Natural killer cell (primary cell): ENCODE results near the gene TGM1. TPM values are rescaled to one million over a fixed set of nuclear protein-coding genes. Genes with fewer than 3 reads are reported as not detected.
"Not testable (repeated sequence)": the region's sequence is repeated elsewhere in the genome, so short reads cannot be mapped to it uniquely, and the experiment has no call there.

Source experiments
- ATAC-seq, 3 donors: fragments of 150-1000 bp in 2 of 3; fragments of 200-7000 bp in 1 of 3; cut with Tn5 transposase; 1 replicate in 1 of 3; 2 replicates in 2 of 3; pipeline ENCODE4 v1.10.0; 2021; ENCODE audit warnings: mild to moderate bottlenecking in 2 of 3, moderate library complexity in 2 of 3
- DNase-seq, 2 donors: peaks; one replicate each; pipeline versions ENCODE4 v3.0.0 to v3.0.0-alpha.2; 2013 to 2021; ENCODE audit warnings: mixed read lengths in 1 of 2
- H3K27ac ChIP-seq: one replicate; pipeline ENCODE4 v1.5.1; 2013; ENCODE audit warnings: mild to moderate bottlenecking, low read length
- H3K27me3 ChIP-seq: one replicate; pipeline ENCODE4 v1.6.1; 2013; ENCODE audit warnings: low read length; ENCODE audit not compliant: control insufficient read depth, insufficient read depth
- H3K36me3 ChIP-seq: one replicate; pipeline ENCODE4 v1.6.1; 2013; ENCODE audit warnings: low read length; ENCODE audit not compliant: control insufficient read depth, insufficient read depth
- H3K4me1 ChIP-seq: one replicate; pipeline ENCODE4 v1.6.1; 2013; ENCODE audit warnings: low read length; ENCODE audit not compliant: control insufficient read depth, insufficient read depth
- H3K4me3 ChIP-seq: one replicate; pipeline ENCODE4 v1.5.1; 2013; ENCODE audit warnings: low read length
- H3K9me3 ChIP-seq: one replicate; pipeline ENCODE4 v1.6.1; 2013; ENCODE audit warnings: low read length; ENCODE audit not compliant: control insufficient read depth, insufficient read depth
- H3K27ac Mint-ChIP-seq, 2 donors: one replicate each; pipeline ENCODE4 v1.8.0; 2022; ENCODE audit warnings: mild to moderate bottlenecking in 2 of 2, mixed read lengths in 2 of 2, moderate library complexity in 1 of 2
- H3K27me3 Mint-ChIP-seq, 2 donors: one replicate each; pipeline ENCODE4 v1.8.0; 2022; ENCODE audit warnings: low read depth in 2 of 2, mixed read lengths in 2 of 2
- H3K36me3 Mint-ChIP-seq: one replicate; pipeline ENCODE4 v1.8.0; 2022; ENCODE audit warnings: mixed read lengths
- H3K4me1 Mint-ChIP-seq, 2 donors: one replicate each; pipeline ENCODE4 v1.8.0; 2022; ENCODE audit warnings: mixed read lengths in 2 of 2
- H3K4me3 Mint-ChIP-seq: one replicate; pipeline ENCODE4 v1.8.0; 2022; ENCODE audit warnings: mild to moderate bottlenecking, moderate library complexity, mixed read lengths
- H3K9me3 Mint-ChIP-seq, 2 donors: one replicate each; pipeline ENCODE4 v1.8.0; 2022; ENCODE audit warnings: mixed read lengths in 2 of 2
- CTCF ChIP-seq: fragments of 200-600 bp; IDR thresholded peaks from one replicate; pipeline ENCODE4 v1.8.0; 2022; ENCODE audit warnings: antibody characterized with exemption
- WGBS: methylation state at CpG from one replicate; pipeline ENCODE4 v1.1.7; 2013; ENCODE audit warnings: missing lambda C conversion rate; ENCODE audit not compliant: insufficient coverage; 5-methylcytosine and 5-hydroxymethylcytosine counted together
- intact Hi-C: fragments of 100-400 bp; cut with micrococcal nuclease; formaldehyde crosslinking; loops from one replicate; pipeline ENCODE4 v1.14.2; 2022
- total RNA-seq, 4 donors: library from RNA; stranded (reverse); fragments of 120-200 nt in 1 of 4; gene quantifications; one replicate each; pipeline versions ENCODE4 v1.2.3 to v1.2.4, GENCODE V29; 2013 to 2022

Gene TGM1
- total RNA-seq, 3 donors from 2014 or later (not counting 1 experiment from before 2014, with no cell fraction given) = 1.7 to 4.9 (median 4.7) TPM

- WGBS = 71% methylated on average over 7 of the region's 7 CpGs
- H3K4me1 ChIP-seq = peaks cover 24% of the 10 kb centered on the region
- H3K27ac ChIP-seq = peak overlapping the region; percentile 86
- H3K27me3 Mint-ChIP-seq = no peaks in the 10 kb centered on the region
- H3K27me3 ChIP-seq = no peaks in the 10 kb centered on the region
- H3K36me3 Mint-ChIP-seq = no peaks in the 10 kb centered on the region
- no peaks in the 10 kb centered on the region for H3K9me3 ChIP-seq
- ATAC-seq = no peak
- peak overlapping the region; percentile 63 for H3K4me3 Mint-ChIP-seq
- no peak for DNase-seq
- H3K36me3 ChIP-seq = no peaks in the 10 kb centered on the region
- no peak for TF ChIP-seq CTCF
- peak overlapping the region; percentile 86 to 91 for H3K27ac Mint-ChIP-seq
- intact Hi-C loops = loop anchor here (10.0 kb wide), 1 partner anchor 187 kb away; no protein-coding TSS in a partner anchor
- H3K4me3 ChIP-seq = no peak overlapping the region
- H3K9me3 Mint-ChIP-seq = no peaks in the 10 kb centered on the region
- peaks cover 31% of the 10 kb centered on the region in 2 donors for H3K4me1 Mint-ChIP-seq
These were observed 15.6 kb downstream of the TGM1 start for GRCh38 chr14:24247422-24247821.

GRCh38 chr14:24246765-24247212, 16.2 kb downstream of the TGM1 start:
- H3K36me3 Mint-ChIP-seq = no peaks in the 10 kb centered on the region
- DNase-seq (peak in 1 of 2 donors; percentile 65), ATAC-seq (peak in 1 of 3 donors; percentile 13)
- Histone ChIP-seq H3K36me3 (no peaks in the 10 kb centered on the region), H3K27ac (peak overlapping the region; percentile 86), H3K9me3 (no peaks in the 10 kb centered on the region), H3K4me1 (peaks cover 27% of the 10 kb centered on the region), H3K27me3 (no peaks in the 10 kb centered on the region), H3K4me3 (no peak overlapping the region)
- 55% methylated on average over 3 of the region's 3 CpGs for WGBS
- peak overlapping the region; percentile 72 for H3K4me3 Mint-ChIP-seq
- H3K27me3 Mint-ChIP-seq = no peaks in the 10 kb centered on the region
- peaks cover 37 to 38% of the 10 kb centered on the region in 2 donors for H3K4me1 Mint-ChIP-seq
- TF ChIP-seq CTCF = no peak
- intact Hi-C loops = loop anchor here (10.0 kb wide), 1 partner anchor 188 kb away; no protein-coding TSS in a partner anchor
- H3K9me3 Mint-ChIP-seq = no peaks in the 10 kb centered on the region
- H3K27ac Mint-ChIP-seq = peak overlapping the region; percentile 86 to 91

GRCh38 chr14:24245350-24245749, 17.6 kb downstream of the TGM1 start:
- not testable (repeated sequence) for H3K4me3 ChIP-seq, H3K36me3 Mint-ChIP-seq, H3K9me3 Mint-ChIP-seq, H3K9me3 ChIP-seq, H3K27me3 ChIP-seq, ATAC-seq, H3K27ac ChIP-seq, DNase-seq, H3K4me3 Mint-ChIP-seq, H3K36me3 ChIP-seq, H3K27me3 Mint-ChIP-seq
- intact Hi-C loops = loop anchor here (10.0 kb wide), 1 partner anchor 189 kb away; no protein-coding TSS in a partner anchor
- peaks cover 41% of the 10 kb centered on the region for H3K4me1 ChIP-seq
- peak overlapping the region in 1 of 2 donors; percentile 80 for H3K27ac Mint-ChIP-seq
- 96% methylated on average over 11 of the region's 11 CpGs for WGBS
- peaks cover 41 to 45% of the 10 kb centered on the region in 2 donors for H3K4me1 Mint-ChIP-seq

GRCh38 chr14:24243336-24243836, 19.6 kb downstream of the TGM1 start:
- intact Hi-C loops = loop anchor here (1.0 to 10.0 kb wide), 5 partner anchors 56 to 449 kb away; partner anchors contain the start of genes DHRS1, LTB4R, LTB4R2 and NOP9
- H3K36me3 ChIP-seq = peaks cover 27% of the 10 kb centered on the region
- H3K27ac ChIP-seq = peak overlapping the region; percentile 97
- H3K27ac Mint-ChIP-seq = peak overlapping the region; percentile 100
- H3K27me3 ChIP-seq = no peaks in the 10 kb centered on the region
- H3K4me1 ChIP-seq = peaks cover 46% of the 10 kb centered on the region
- DNase-seq (no peak), ATAC-seq (no peak)
- H3K9me3 Mint-ChIP-seq = no peaks in the 10 kb centered on the region
- peak overlapping the region; percentile 98 for H3K4me3 Mint-ChIP-seq
- WGBS = 45% methylated on average over 9 of the region's 10 CpGs
- no peaks in the 10 kb centered on the region for H3K27me3 Mint-ChIP-seq
- peak overlapping the region; percentile 74 for H3K4me3 ChIP-seq
- no peak for TF ChIP-seq CTCF
- no peaks in the 10 kb centered on the region for H3K9me3 ChIP-seq
- peaks cover 61 to 65% of the 10 kb centered on the region in 2 donors for H3K4me1 Mint-ChIP-seq
- H3K36me3 Mint-ChIP-seq = no peaks in the 10 kb centered on the region
